AG10803 (cell line): ENCODE results near the gene PBRM1.

ENCODE experiments used
- DNase-seq: peaks from one replicate; pipeline ENCODE4 v3.0.0; 2010; ENCODE audit warnings: low read depth
- H3K4me3 ChIP-seq: 2 replicates; pipeline ENCODE4 v1.5.1; 2011; ENCODE audit warnings: mild to moderate bottlenecking, low read length, control low read depth
- TF ChIP-seq, protein P1 (sequence below): conservative IDR thresholded peaks from 2 replicates; pipeline ENCODE4 v1.5.1; 2011; ENCODE audit warnings: mild to moderate bottlenecking, low read length, control low read depth, inconsistent platforms

Gene PBRM1

DNA sequence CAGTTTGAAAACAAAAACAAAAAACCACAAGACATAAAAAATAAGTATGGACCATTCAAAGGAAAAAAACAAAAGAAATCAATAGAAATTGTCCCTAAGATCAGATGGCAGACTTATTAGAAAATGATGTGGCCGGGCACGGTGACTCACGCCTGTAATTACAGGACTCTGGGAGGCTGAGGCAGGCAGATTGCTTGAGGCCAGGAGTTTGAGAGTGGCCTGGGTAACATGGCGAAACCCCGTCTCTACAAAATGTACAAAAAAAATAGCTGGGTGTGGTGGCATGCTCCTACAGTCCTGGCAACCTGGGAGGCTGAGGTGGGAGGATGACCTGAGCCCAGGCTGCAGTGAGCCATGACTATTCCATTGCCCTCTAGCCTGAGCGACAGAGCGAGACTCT, 36.8 kb upstream of the PBRM1 start:
- no peak overlapping the region for H3K4me3 ChIP-seq
- TF ChIP-seq, protein P1, sequence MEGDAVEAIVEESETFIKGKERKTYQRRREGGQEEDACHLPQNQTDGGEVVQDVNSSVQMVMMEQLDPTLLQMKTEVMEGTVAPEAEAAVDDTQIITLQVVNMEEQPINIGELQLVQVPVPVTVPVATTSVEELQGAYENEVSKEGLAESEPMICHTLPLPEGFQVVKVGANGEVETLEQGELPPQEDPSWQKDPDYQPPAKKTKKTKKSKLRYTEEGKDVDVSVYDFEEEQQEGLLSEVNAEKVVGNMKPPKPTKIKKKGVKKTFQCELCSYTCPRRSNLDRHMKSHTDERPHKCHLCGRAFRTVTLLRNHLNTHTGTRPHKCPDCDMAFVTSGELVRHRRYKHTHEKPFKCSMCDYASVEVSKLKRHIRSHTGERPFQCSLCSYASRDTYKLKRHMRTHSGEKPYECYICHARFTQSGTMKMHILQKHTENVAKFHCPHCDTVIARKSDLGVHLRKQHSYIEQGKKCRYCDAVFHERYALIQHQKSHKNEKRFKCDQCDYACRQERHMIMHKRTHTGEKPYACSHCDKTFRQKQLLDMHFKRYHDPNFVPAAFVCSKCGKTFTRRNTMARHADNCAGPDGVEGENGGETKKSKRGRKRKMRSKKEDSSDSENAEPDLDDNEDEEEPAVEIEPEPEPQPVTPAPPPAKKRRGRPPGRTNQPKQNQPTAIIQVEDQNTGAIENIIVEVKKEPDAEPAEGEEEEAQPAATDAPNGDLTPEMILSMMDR: no peak
- DNase-seq: no peak

DNA sequence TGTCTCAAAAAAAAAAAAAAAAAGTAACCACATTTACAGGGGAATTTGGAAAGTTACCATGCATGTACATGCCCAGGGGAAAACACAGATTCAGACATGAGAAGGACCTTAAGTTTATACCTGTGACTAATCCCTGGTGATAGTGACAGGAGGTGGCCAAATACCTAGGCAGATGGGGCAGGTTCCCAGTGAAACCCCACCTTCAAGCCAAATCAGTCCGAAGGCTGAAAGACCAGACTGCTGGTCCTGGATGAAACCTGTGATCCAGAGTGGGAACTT, 36.0 kb upstream of the PBRM1 start:
- TF ChIP-seq, protein P1: no peak
- H3K4me3 ChIP-seq: no peak overlapping the region
- DNase-seq: no peak

DNA sequence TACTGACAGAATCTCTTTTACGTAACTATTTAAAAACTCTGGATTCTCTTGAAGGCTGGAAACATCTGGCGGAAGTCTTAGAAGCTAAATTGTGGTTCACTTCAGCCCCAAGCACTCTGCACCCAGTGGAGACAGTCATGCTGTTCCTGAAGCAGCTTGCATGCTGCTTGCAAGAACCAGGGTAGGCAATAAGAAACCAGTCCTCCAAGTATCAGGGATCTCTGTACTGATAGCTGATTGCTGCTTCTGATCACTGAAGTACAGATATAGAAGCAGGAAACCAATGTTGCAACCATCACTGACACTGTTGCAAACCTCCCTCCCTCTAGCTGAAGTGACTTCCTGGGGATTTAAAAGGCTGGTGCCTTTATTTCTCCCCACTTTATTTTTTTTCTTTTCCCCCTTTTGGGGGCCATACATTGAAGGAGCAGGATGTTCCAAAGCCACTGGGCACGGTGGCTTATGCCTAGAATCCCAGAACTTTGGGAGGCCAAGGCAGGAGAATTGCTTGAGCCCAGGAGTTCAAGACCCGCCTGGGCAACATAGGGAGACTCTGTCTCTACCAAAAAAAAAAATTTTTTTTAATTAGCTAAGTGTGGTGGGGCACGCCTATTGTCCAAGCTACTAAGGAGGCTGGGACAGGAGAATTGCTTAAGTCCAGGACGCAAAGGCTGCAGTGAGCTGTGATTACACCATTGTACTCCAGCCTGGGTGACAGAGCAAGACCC, 35.5 kb upstream of the PBRM1 start:
- TF ChIP-seq, protein P1: no peak
- peak; percentile 37 for DNase-seq
- no peak overlapping the region for H3K4me3 ChIP-seq

DNA sequence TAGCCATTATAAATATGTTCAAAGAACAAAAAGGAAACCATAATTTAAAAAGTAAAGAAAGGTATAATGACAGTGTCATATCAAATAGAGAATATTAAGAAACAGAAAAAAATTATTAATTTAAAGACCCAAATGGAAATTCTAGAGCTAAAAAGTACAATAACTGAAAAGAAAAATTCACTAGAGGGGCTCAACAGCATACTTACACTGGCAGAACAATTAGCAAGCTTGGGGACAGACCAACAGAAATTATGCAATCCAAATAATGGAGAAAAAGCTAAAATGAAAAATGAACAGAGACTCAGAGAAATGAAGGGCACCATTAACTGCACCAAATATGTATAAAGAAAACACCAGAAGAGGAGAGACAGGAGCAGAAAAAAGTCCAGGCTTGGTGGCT, 33.9 kb upstream of the PBRM1 start:
- H3K4me3 ChIP-seq: no peak overlapping the region
- TF ChIP-seq, protein P1: no peak
- DNase-seq: no peak

DNA sequence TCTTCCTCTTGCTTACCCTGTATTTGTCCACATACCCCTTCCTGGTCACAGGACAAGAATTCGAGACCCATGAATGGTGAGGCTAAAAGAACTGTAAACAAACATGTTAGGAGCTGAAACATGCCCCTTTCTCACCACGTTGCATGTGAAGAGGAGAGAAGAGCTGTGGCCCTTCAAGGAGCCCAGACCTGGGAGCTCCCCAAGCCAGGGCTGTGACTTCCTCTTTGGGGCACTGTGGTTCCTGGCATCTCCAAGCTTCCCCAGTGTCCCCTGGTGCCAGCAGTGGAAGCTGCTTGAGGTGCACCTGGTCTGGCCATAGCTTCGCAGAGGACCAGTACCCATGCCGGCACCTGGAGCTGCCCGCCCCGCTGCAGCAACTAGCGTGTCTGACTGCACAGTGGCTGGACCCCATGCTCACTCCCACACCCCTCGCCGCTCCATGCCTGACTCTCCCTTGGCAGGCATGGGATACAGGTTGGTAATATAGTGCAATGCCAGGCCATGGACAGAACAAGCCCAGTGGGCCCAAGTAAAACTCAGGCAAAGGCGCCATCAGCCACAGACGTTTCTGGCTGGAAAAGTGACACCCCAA, 30.1 kb upstream of the PBRM1 start:
- no peak for DNase-seq
- TF ChIP-seq, protein P1: no peak
- no peak overlapping the region for H3K4me3 ChIP-seq

DNA sequence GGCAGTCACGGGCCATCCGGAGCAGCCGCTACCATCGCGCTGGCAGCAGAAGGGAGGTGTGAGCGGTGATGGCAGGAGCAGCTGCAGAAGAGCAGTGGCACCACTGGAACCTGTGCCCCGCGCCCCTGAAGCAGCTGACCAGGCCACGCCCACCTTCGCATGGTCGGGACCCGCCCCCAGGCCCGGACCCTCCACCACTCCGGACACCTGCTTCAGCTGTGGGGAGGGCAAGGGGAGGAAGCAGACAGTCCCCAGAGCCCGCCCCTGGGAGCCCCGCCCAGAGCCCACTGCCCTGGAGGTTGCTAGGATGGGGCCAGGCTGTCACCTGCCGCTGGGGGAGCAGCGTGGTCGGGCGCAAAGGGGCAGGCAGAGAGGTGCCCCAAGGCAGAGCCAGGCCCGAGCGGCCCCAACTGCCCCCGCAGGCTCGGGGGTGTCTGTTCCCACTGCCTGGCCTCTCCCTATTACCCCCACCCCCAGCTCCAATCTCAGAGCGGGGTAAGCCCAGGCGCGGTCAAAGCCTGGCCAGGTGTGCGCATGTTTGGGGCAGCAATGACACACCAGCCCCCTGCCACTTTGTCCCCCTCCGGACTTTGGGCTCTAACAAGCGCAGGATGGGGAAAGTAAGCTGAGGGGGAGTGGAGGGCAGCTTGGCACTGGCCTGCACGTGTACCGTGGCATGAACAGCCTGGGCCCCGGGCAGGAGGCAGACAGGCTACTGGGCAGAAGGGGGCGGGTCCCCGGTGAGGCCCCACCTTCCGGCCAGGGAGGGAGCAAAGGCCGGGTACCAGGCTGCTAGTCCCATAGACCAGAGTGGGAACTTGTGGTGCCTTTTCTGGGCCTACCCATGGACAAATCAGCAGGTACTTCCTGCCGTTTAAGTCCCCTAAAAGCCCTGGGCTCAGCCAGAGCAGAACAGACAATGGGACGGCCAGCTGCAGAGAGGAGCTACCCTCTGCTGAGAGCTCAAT, 28.9 kb upstream of the PBRM1 start:
- TF ChIP-seq, protein P1: no peak
- H3K4me3 ChIP-seq: no peak overlapping the region
- no peak for DNase-seq
